ENCODE measurements around the gene WDR46. TPM values are rescaled to one million over a fixed set of nuclear protein-coding genes. Genes with fewer than 3 reads are reported as not detected.

Gene WDR46
- total RNA-seq, 1 experiment from 2014 or later: 109 TPM

Other genes with a start within 250 kb of the WDR46 start
- gene HLA-DPA1, start 215.6 kb downstream of the WDR46 start, total RNA-seq (2014; rRNA removed; shearing (Covaris generic)): 4.4 and 10.0 TPM in 2 replicates
- gene HLA-DPB1, start 213.2 kb downstream of the WDR46 start, total RNA-seq (2014; rRNA removed; shearing (Covaris generic)): 29.6 and 35.4 TPM in 2 replicates
- 0.12 TPM in 1 of 2 replicates, not detected in the other for gene COL11A2, start 96.8 kb downstream of the WDR46 start, total RNA-seq (2014; rRNA removed; shearing (Covaris generic))
- gene RXRB, start 88.6 kb downstream of the WDR46 start, total RNA-seq (2014; rRNA removed; shearing (Covaris generic)): 14.4 and 15.4 TPM in 2 replicates
- 58.0 and 77.2 TPM in 2 replicates for gene SLC39A7, start 88.4 kb downstream of the WDR46 start, total RNA-seq (2014; rRNA removed; shearing (Covaris generic))
- 3.2 and 3.4 TPM in 2 replicates for gene HSD17B8, start 84.6 kb downstream of the WDR46 start, total RNA-seq (2014; rRNA removed; shearing (Covaris generic))
- 26.6 and 30.0 TPM in 2 replicates for gene RING1, start 80.7 kb downstream of the WDR46 start, total RNA-seq (2014; rRNA removed; shearing (Covaris generic))
- 30.7 and 43.1 TPM in 2 replicates for gene VPS52, start 17.4 kb downstream of the WDR46 start, total RNA-seq (2014; rRNA removed; shearing (Covaris generic))
- gene RPS18, start 17.2 kb downstream of the WDR46 start, total RNA-seq (2014; rRNA removed; shearing (Covaris generic)): 3,254 and 3,442 TPM in 2 replicates
- gene B3GALT4, start 12.1 kb downstream of the WDR46 start, total RNA-seq (2014; rRNA removed; shearing (Covaris generic)): 2.0 TPM in 2 replicates
- gene PFDN6, start 362 bp upstream of the WDR46 start, total RNA-seq (2014; rRNA removed; shearing (Covaris generic)): 76.7 and 134 TPM in 2 replicates
- gene RGL2, start 9.7 kb upstream of the WDR46 start, total RNA-seq (2014; rRNA removed; shearing (Covaris generic)): 24.3 and 27.5 TPM in 2 replicates
- 77.1 and 79.9 TPM in 2 replicates for gene TAPBP, start 24.8 kb upstream of the WDR46 start, total RNA-seq (2014; rRNA removed; shearing (Covaris generic))
- 10.7 TPM in 2 replicates for gene ZBTB22, start 28.5 kb upstream of the WDR46 start, total RNA-seq (2014; rRNA removed; shearing (Covaris generic))
- 51.8 and 54.8 TPM in 2 replicates for gene DAXX, start 33.7 kb upstream of the WDR46 start, total RNA-seq (2014; rRNA removed; shearing (Covaris generic))
- gene KIFC1, start 102.6 kb upstream of the WDR46 start, total RNA-seq (2014; rRNA removed; shearing (Covaris generic)): 125 and 128 TPM in 2 replicates
- 23.2 and 23.5 TPM in 2 replicates for gene PHF1, start 121.8 kb upstream of the WDR46 start, total RNA-seq (2014; rRNA removed; shearing (Covaris generic))
- 250 and 282 TPM in 2 replicates for gene CUTA, start 128.9 kb upstream of the WDR46 start, total RNA-seq (2014; rRNA removed; shearing (Covaris generic))
- gene SYNGAP1, start 130.8 kb upstream of the WDR46 start, total RNA-seq (2014; rRNA removed; shearing (Covaris generic)): 1.4 and 2.4 TPM in 2 replicates
- 7.4 and 7.5 TPM in 2 replicates for gene ZBTB9, start 165.3 kb upstream of the WDR46 start, total RNA-seq (2014; rRNA removed; shearing (Covaris generic))

Data from RPMI7951 (cell line).